K562 (cell line): Measurements from ENCODE around the gene NSDHL. TPM values are rescaled to one million over a fixed set of nuclear protein-coding genes. Genes with fewer than 3 reads are reported as not detected.

Source experiments
- ATAC-seq: fragments of 200-7000 bp; cut with Tn5 transposase; 3 replicates; pipeline ENCODE4 v1.9.1; 2020; ENCODE audit warnings: moderate library complexity
- BruUV-seq: library from RNA; stranded (reverse); fragments of 400-500 nt; replicated peaks from 2 replicates; lab custom pipeline; 2021; lab: Mats Ljungman, UMichigan
- CTCF ChIA-PET: fragments of 300-600 bp; formaldehyde crosslinking; extraction: SDS; loops from one replicate; lab custom pipeline; 2021; ENCODE audit warnings: low intra/inter-chr PET ratio; lab: Yijun Ruan, JAX
- POLR2A ChIA-PET: fragments of 300-600, 350-650 bp; sonication (Branson Sonifier 250); formaldehyde crosslinking; extraction: SDS; loops from one replicate; lab custom pipeline; 2021; ENCODE audit warnings: antibody characterized with exemption, inconsistent platforms; lab: Yijun Ruan, JAX
- DNase-seq, 4 experiments: peaks; one replicate each; pipeline versions ENCODE4 v3.0.0 to v3.0.0-alpha.2; 2011 to 2018; ENCODE audit warnings: low spot score in 3 of 4, mixed read lengths in 3 of 4; ENCODE audit errors: extremely low read depth in 1 of 4
- FAIRE-seq: peaks from 2 replicates; lab custom pipeline; 2011; peaks lifted over from hg19 to GRCh38; lab: Jason Lieb, UNC
- H2AFZ ChIP-seq: 2 replicates; pipeline ENCODE4 v1.6.0; 2011; ENCODE audit warnings: low read depth, low read length, control low read depth, inconsistent platforms
- H3K27ac ChIP-seq: fragments of 200-600 bp; 3 replicates; pipeline ENCODE4 v1.8.0; 2011; ENCODE audit warnings: low read depth, mild to moderate bottlenecking, control low read depth, inconsistent platforms, low read length, moderate library complexity, mixed read lengths; ENCODE audit errors: extremely low read depth
- H3K27me3 ChIP-seq, 2 experiments: fragments of 300-600 bp in 1 of 2; 2 replicates in 1 of 2; 3 replicates in 1 of 2; pipeline versions ENCODE4 v1.6.0 to v1.8.0; 2011; ENCODE audit warnings: inconsistent platforms in 2 of 2, low read length in 2 of 2, mild to moderate bottlenecking in 1 of 2, mixed read lengths in 1 of 2, moderate library complexity in 1 of 2; ENCODE audit not compliant: control insufficient read depth in 2 of 2, insufficient read depth in 2 of 2
- H3K36me3 ChIP-seq: fragments of 300-600 bp; 3 replicates; pipeline ENCODE4 v1.8.0; 2011; ENCODE audit warnings: mild to moderate bottlenecking, low read length, inconsistent platforms; ENCODE audit not compliant: control insufficient read depth, insufficient read depth
- H3K4me1 ChIP-seq, 2 experiments: fragments of 200-600 bp in 1 of 2; replicated peaks in 1 of 2; 2 replicates in 1 of 2; 3 replicates in 1 of 2; pipeline versions ENCODE4 v1.5.1 to v1.8.0; 2011; ENCODE audit warnings: inconsistent platforms in 2 of 2, low read length in 2 of 2, mild to moderate bottlenecking in 1 of 2, mixed read lengths in 1 of 2, moderate library complexity in 1 of 2; ENCODE audit not compliant: control insufficient read depth in 2 of 2, insufficient read depth in 2 of 2
- H3K4me2 ChIP-seq: 2 replicates; pipeline ENCODE4 v1.6.1; 2011; ENCODE audit warnings: low read length, control low read depth, inconsistent platforms, mixed read lengths; ENCODE audit not compliant: insufficient read depth
- H3K4me3 ChIP-seq: fragments of 200-600 bp; sonication (generic), shearing (Covaris generic); 2 replicates; pipeline ENCODE4 v1.5.1; 2016; ENCODE audit warnings: control low read depth, inconsistent platforms
- H3K79me2 ChIP-seq: fragments of 200-600 bp; 3 replicates; pipeline ENCODE4 v1.8.0; 2011; ENCODE audit warnings: low read length, inconsistent platforms; ENCODE audit not compliant: control insufficient read depth, insufficient read depth
- H3K9ac ChIP-seq, 2 experiments: 2 replicates each; pipeline versions ENCODE4 v1.6.0 to v1.6.1; 2011; ENCODE audit warnings: low read depth in 2 of 2, low read length in 2 of 2, control low read depth in 1 of 2, inconsistent platforms in 1 of 2, mild to moderate bottlenecking in 1 of 2, mixed read lengths in 1 of 2; ENCODE audit not compliant: insufficient read depth in 1 of 2
- H3K9me1 ChIP-seq: one replicate; pipeline ENCODE4 v1.6.0; 2011; ENCODE audit warnings: inconsistent platforms, mild to moderate bottlenecking, low read length, moderate library complexity; ENCODE audit not compliant: control insufficient read depth, insufficient read depth
- H3K9me3 ChIP-seq: replicated peaks from 2 replicates; pipeline ENCODE4 v1.5.1; 2011; ENCODE audit warnings: low read depth, low read length, inconsistent platforms; ENCODE audit not compliant: control insufficient read depth, insufficient read depth
- H4K20me1 ChIP-seq: replicated peaks from 2 replicates; pipeline ENCODE4 v1.6.1; 2011; ENCODE audit warnings: low read length, inconsistent platforms, mixed read lengths; ENCODE audit not compliant: control insufficient read depth, insufficient read depth
- GABPB1 ChIP-seq: sonication (generic); formaldehyde crosslinking; IDR thresholded peaks from 2 replicates; pipeline ENCODE4 v1.8.0; 2022; ENCODE audit warnings: mild to moderate bottlenecking, missing genetic modification reagents
- RFX1 ChIP-seq: fragments of 450-650 bp; IDR thresholded peaks from 2 replicates; pipeline ENCODE4 v1.6.1; 2016; ENCODE audit warnings: mild to moderate bottlenecking, moderate library complexity
- SMARCA4 ChIP-seq: fragments of 450-650 bp; IDR thresholded peaks from 2 replicates; pipeline ENCODE4 v1.6.1; 2016
- WGBS: fragments of 100-300 bp; shearing (Covaris generic); methylation state at CpG from one replicate; pipeline ENCODE4 v1.1.6; 2016; ENCODE audit warnings: low coverage, mixed read lengths; ENCODE audit not compliant: insufficient coverage; ENCODE audit errors: missing lambda C conversion rate; 5-methylcytosine and 5-hydroxymethylcytosine counted together
- in situ Hi-C: fragments of 300-500 bp; cut with MboI; formaldehyde crosslinking; loops from 4 replicates; pipeline ENCODE4 v1.15.0; 2018; ENCODE audit warnings: inconsistent platforms, mixed read lengths
- intact Hi-C: fragments of 100-400 bp; cut with micrococcal nuclease; formaldehyde crosslinking; loops from 2 replicates; pipeline ENCODE4 v1.14.2; 2022
- polyA plus RNA-seq, 8 experiments: library from polyadenylated mRNA; depleted of rRNA in 4 of 8; stranded (reverse) in 5 of 8; unstranded in 3 of 8; fragments of >200 nt; fragmentation: Nextera tagmentation in 2 of 8; fragmentation: Illumina TruSeq in 1 of 8; extraction: Ambion mirVana in 2 of 8; extraction: Trizol in 1 of 8; gene quantifications; 2 replicates each; pipeline versions ENCODE4 v1.2.1 to v1.2.3, GENCODE V29; 2011 to 2014; ENCODE audit warnings: inconsistent platforms in 1 of 8, missing spikeins in 1 of 8
- total RNA-seq, 7 experiments: library from RNA; depleted of rRNA in 6 of 7; stranded (reverse); fragments of >200 nt in 6 of 7; fragmentation: Illumina TruSeq in 2 of 7; extraction: Trizol in 2 of 7; gene quantifications; 2 replicates each; pipeline versions ENCODE4 v1.2.1 to v1.2.3, GENCODE V29; 2011 to 2021; ENCODE audit warnings: low replicate concordance in 1 of 7
- TF ChIP-seq, protein P1 (sequence below): fragments of 250-450 bp; sonication (Bioruptor Pico); IDR thresholded peaks from 2 replicates; pipeline ENCODE4 v1.5.0; 2022; ENCODE audit warnings: mild to moderate bottlenecking

NSDHL gene
- total and polyA plus RNA-seq, 9 of the 15 experiments (the other 6 are each of a cell fraction or from before 2014, with no cell fraction given) = 22.5 to 63.4 (median 40.8) TPM

DNA sequence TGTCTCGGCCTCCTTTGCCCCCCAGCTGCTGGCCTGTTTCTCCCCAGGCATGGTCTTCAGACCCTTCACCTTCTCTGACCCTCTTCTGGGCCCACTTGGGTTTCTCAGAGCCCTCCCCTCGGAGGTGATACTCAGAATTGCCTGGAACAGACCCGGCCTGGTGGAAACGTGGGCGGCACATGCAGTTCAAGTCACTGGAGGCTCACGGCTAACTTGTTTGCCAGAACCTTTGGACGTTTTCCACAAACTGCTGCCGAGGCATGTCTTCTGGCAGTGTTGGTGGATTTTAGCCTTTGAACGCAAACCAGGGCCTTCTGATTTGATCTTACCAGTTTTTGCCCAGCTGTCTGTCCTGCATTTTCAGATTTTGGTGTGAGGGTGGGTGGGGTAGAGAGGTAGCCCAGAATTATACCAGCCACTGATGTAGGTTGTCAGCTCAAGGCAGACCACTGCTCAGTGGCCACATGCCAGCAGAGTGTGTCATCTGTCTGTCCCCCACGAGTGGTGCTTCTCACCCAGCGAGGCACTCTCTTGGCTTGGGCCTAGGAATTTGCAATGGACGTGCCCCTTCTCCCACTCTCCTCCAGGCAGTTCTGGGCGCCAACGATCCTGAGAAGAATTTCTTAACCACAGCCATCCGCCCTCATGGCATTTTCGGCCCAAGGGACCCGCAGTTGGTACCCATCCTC is 34.5 kb downstream of the NSDHL start (continued):
- TF ChIP-seq, protein P1, sequence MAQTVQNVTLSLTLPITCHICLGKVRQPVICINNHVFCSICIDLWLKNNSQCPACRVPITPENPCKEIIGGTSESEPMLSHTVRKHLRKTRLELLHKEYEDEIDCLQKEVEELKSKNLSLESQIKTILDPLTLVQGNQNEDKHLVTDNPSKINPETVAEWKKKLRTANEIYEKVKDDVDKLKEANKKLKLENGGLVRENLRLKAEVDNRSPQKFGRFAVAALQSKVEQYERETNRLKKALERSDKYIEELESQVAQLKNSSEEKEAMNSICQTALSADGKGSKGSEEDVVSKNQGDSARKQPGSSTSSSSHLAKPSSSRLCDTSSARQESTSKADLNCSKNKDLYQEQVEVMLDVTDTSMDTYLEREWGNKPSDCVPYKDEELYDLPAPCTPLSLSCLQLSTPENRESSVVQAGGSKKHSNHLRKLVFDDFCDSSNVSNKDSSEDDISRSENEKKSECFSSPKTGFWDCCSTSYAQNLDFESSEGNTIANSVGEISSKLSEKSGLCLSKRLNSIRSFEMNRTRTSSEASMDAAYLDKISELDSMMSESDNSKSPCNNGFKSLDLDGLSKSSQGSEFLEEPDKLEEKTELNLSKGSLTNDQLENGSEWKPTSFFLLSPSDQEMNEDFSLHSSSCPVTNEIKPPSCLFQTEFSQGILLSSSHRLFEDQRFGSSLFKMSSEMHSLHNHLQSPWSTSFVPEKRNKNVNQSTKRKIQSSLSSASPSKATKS (CRISPR knock-in tag) = no peak

DNA sequence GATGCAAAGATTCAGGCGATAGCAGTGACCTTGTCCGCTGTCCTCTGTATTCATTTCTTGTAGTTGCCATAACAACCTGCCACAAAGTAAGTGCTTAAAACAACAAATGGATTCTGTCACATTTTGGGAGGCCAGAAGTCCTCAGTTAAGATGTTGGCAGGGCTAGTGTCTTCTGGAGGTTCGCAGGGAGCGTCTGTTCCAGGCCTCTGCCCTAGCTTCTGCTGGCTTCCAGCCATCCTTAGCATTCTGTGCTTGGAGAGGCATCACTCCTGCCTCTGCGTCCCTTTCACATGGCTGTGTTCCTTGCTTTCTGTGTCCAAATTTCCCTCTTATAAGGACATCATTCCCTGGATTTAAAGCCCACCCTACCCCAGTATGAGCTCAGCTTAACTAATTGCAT is 35.5 kb downstream of the NSDHL start:
- no peak for FAIRE-seq
- CTCF ChIA-PET = no interaction called here
- TF ChIP-seq GABPB1 (CRISPR knock-in tag) (no peak), SMARCA4 (no peak), RFX1 (peak; percentile 39; the same call in 1 of the 2 replicates)

More for the DNA sequence above, 35.5 kb downstream of the NSDHL start:
- no peak for ATAC-seq
- Histone ChIP-seq H4K20me1 (no peaks in the 10 kb centered on the region), H3K27me3 (no peaks in the 10 kb centered on the region), H3K4me2 (no peak overlapping the region), H3K27ac (no peak overlapping the region), H3K9me1 (no peaks in the 10 kb centered on the region), H3K9me3 (no peaks in the 10 kb centered on the region), H3K4me3 (no peak overlapping the region), H3K79me2 (no peaks in the 10 kb centered on the region), H3K9ac (no peak overlapping the region), H3K36me3 (peaks cover 78% of the 10 kb centered on the region; the same call in 2 of the 3 replicates), H2AFZ (no peak overlapping the region), H3K4me1 (no peaks in the 10 kb centered on the region)
- no TSS peak for BruUV-seq
- in situ Hi-C loops = no loop called here
- DNase-seq = no peak
- WGBS = 89% methylated on average over 5 of the region's 5 CpGs
- POLR2A ChIA-PET = no interaction called here
- intact Hi-C loops = no loop called here
